SK-N-SH (cell line): ENCODE data around the gene C16orf78. TPM values are rescaled to one million over a fixed set of nuclear protein-coding genes. Genes with fewer than 3 reads are reported as not detected.

ENCODE experiments used
- CTCF ChIA-PET: fragments of 300-600, 350-600 bp; formaldehyde crosslinking; extraction: SDS; loops from one replicate; lab custom pipeline; 2021; lab: Yijun Ruan, JAX
- POLR2A ChIA-PET: fragments of 350-600 bp; sonication (Branson Sonifier 250); formaldehyde crosslinking; extraction: SDS; loops from one replicate; lab custom pipeline; 2020; ENCODE audit warnings: antibody characterized with exemption, inconsistent platforms; lab: Yijun Ruan, JAX
- DNase-seq: peaks from one replicate; pipeline ENCODE4 v3.0.0; 2012
- H2AFZ ChIP-seq: fragments of 200-600 bp; sonication (generic); 2 replicates; pipeline ENCODE4 v1.8.1; 2016; ENCODE audit warnings: antibody characterized with exemption, mild to moderate bottlenecking, low read depth
- H3F3A ChIP-seq: fragments of 200-600 bp; sonication (generic); replicated peaks from 2 replicates; pipeline ENCODE3; 2016; ENCODE audit warnings: antibody characterized with exemption, mild to moderate bottlenecking; ENCODE audit not compliant: insufficient read depth
- H3K27ac ChIP-seq, 2 experiments: fragments of 200-500 bp in 1 of 2; fragments of 200-600 bp in 1 of 2; sonication (Bioruptor generic) in 1 of 2; sonication (generic), shearing (Covaris generic) in 1 of 2; 2 replicates each; pipeline versions ENCODE4 v1.5.1 to v1.6.1; 2014 to 2016; ENCODE audit warnings: low read depth in 2 of 2, inconsistent platforms in 1 of 2, low read length in 1 of 2, mild to moderate bottlenecking in 1 of 2, mixed read lengths in 1 of 2
- H3K27me3 ChIP-seq: fragments of 200-600 bp; sonication (generic), shearing (Covaris generic); 2 replicates; pipeline ENCODE4 v1.6.1; 2016; ENCODE audit warnings: mixed run types; ENCODE audit not compliant: insufficient read depth
- H3K36me3 ChIP-seq, 2 experiments: fragments of 200-500 bp in 1 of 2; fragments of 200-600 bp in 1 of 2; sonication (Bioruptor generic) in 1 of 2; sonication (generic) in 1 of 2; replicated peaks in 1 of 2; 2 replicates each; pipeline versions ENCODE3 to v1.5.1; 2014 to 2016; ENCODE audit warnings: low read length in 1 of 2, mild to moderate bottlenecking in 1 of 2; ENCODE audit not compliant: insufficient read depth in 2 of 2, control insufficient read depth in 1 of 2
- H3K4me1 ChIP-seq, 2 experiments: fragments of 200-500 bp in 1 of 2; fragments of 200-600 bp in 1 of 2; sonication (Bioruptor generic) in 1 of 2; sonication (generic), shearing (Covaris generic) in 1 of 2; 2 replicates each; pipeline versions ENCODE4 v1.5.1 to v1.6.1; 2014 to 2016; ENCODE audit warnings: low read depth in 1 of 2, low read length in 1 of 2, mixed run types in 1 of 2; ENCODE audit not compliant: insufficient read depth in 2 of 2, control insufficient read depth in 1 of 2
- H3K4me2 ChIP-seq: fragments of 200-600 bp; sonication (generic), shearing (Covaris generic); 2 replicates; pipeline ENCODE4 v1.6.1; 2017; ENCODE audit warnings: mixed run types
- H3K4me3 ChIP-seq, 2 experiments: fragments of 200-500 bp in 1 of 2; fragments of 200-600 bp in 1 of 2; sonication (Bioruptor generic) in 1 of 2; sonication (generic), shearing (Covaris generic) in 1 of 2; 2 replicates each; pipeline versions ENCODE4 v1.5.1 to v1.8.1; 2014 to 2016; ENCODE audit warnings: low read depth in 2 of 2, inconsistent platforms in 1 of 2, low read length in 1 of 2, mild to moderate bottlenecking in 1 of 2, mixed read lengths in 1 of 2, moderate library complexity in 1 of 2
- H3K79me2 ChIP-seq: fragments of 200-600 bp; sonication (generic); 2 replicates; pipeline ENCODE4 v1.8.1; 2017; ENCODE audit warnings: mild to moderate bottlenecking; ENCODE audit not compliant: insufficient read depth
- H3K9ac ChIP-seq: fragments of 200-600 bp; sonication (generic); 2 replicates; pipeline ENCODE4 v1.6.1; 2017; ENCODE audit warnings: mixed run types
- H3K9me2 ChIP-seq: fragments of 200-600 bp; sonication (generic); 2 replicates; pipeline ENCODE4 v1.6.1; 2017; ENCODE audit warnings: mixed run types
- H3K9me3 ChIP-seq: fragments of 200-600 bp; sonication (generic); 2 replicates; pipeline ENCODE4 v1.6.1; 2017; ENCODE audit warnings: mixed run types, mild to moderate bottlenecking, moderate library complexity
- H4K20me1 ChIP-seq: fragments of 200-600 bp; sonication (generic); 2 replicates; pipeline ENCODE4 v1.6.1; 2017; ENCODE audit warnings: mild to moderate bottlenecking, mixed run types; ENCODE audit not compliant: insufficient read depth
- CHD2 ChIP-seq: fragments of 150-350 bp; IDR thresholded peaks from 2 replicates; pipeline ENCODE4 v1.6.1; 2018; ENCODE audit warnings: low read length; ENCODE audit not compliant: partially characterized antibody
- ELF1 ChIP-seq: IDR thresholded peaks from 2 replicates; pipeline ENCODE4 v1.4.0; 2012
- EZH2phosphoT487 ChIP-seq: fragments of 200-600 bp; sonication (generic); IDR thresholded peaks from 2 replicates; pipeline ENCODE4 v1.6.1; 2017; ENCODE audit warnings: low read depth, mixed run types, mild to moderate bottlenecking, antibody characterized with exemption, moderate library complexity, borderline replicate concordance
- FOXM1 ChIP-seq: IDR thresholded peaks from 2 replicates; pipeline ENCODE4 v1.4.0; 2012; ENCODE audit warnings: low read depth, mild to moderate bottlenecking
- GABPA ChIP-seq: IDR thresholded peaks from 2 replicates; pipeline ENCODE4 v1.4.0; 2012; ENCODE audit warnings: low read depth, mild to moderate bottlenecking
- GATA2 ChIP-seq: sonication (generic); formaldehyde crosslinking; IDR thresholded peaks from 2 replicates; pipeline ENCODE4 v1.5.0; 2020; ENCODE audit warnings: mild to moderate bottlenecking, missing genetic modification reagents
- NFIC ChIP-seq: IDR thresholded peaks from 2 replicates; pipeline ENCODE4 v1.4.0; 2012; ENCODE audit warnings: borderline replicate concordance
- NRF1 ChIP-seq: IDR thresholded peaks from 2 replicates; pipeline ENCODE4 v1.6.1; 2012; ENCODE audit warnings: low read depth, mild to moderate bottlenecking, low read length
- RAD21 ChIP-seq: IDR thresholded peaks from 2 replicates; pipeline ENCODE4 v1.6.1; 2012; ENCODE audit warnings: mild to moderate bottlenecking, low read length
- RCOR1 ChIP-seq: fragments of 150-350 bp; IDR thresholded peaks from 2 replicates; pipeline ENCODE4 v1.6.1; 2017; ENCODE audit warnings: antibody characterized with exemption, low read length
- RXRA ChIP-seq: IDR thresholded peaks from 2 replicates; pipeline ENCODE4 v1.4.0; 2012; ENCODE audit warnings: low read depth, mild to moderate bottlenecking, borderline replicate concordance
- SIN3A ChIP-seq: IDR thresholded peaks from 2 replicates; pipeline ENCODE4 v1.6.1; 2012; ENCODE audit warnings: low read depth, mild to moderate bottlenecking, low read length, moderate library complexity, borderline replicate concordance
- SMC3 ChIP-seq: IDR thresholded peaks from 2 replicates; pipeline ENCODE4 v1.6.1; 2012; ENCODE audit warnings: low read depth, low read length, improper control_type of control experiment
- TCF12 ChIP-seq: IDR thresholded peaks from 2 replicates; pipeline ENCODE4 v1.4.0; 2012
- YY1 ChIP-seq: IDR thresholded peaks from 2 replicates; pipeline ENCODE4 v1.4.0; 2012; ENCODE audit warnings: low read depth, mild to moderate bottlenecking
- WGBS: methylation state at CpG from one replicate; pipeline ENCODE4 v1.1.6; 2017; ENCODE audit warnings: low lambda C conversion rate; 5-methylcytosine and 5-hydroxymethylcytosine counted together
- polyA plus RNA-seq, 3 experiments: library from polyadenylated mRNA; depleted of rRNA; stranded (reverse); fragments of >200 nt; gene quantifications; 2 replicates each; pipeline ENCODE4 v1.2.3, GENCODE V29; 2012
- TF ChIP-seq, protein P1 (sequence below): fragments of 150-350 bp; IDR thresholded peaks from 2 replicates; pipeline ENCODE4 v1.6.1; 2017; ENCODE audit warnings: antibody characterized with exemption, low read length, low read depth, borderline replicate concordance
- TF ChIP-seq, protein P2 (sequence below): IDR thresholded peaks from 2 replicates; pipeline ENCODE4 v1.6.1; 2012; ENCODE audit warnings: mild to moderate bottlenecking, low read depth, low read length, moderate library complexity
- TF ChIP-seq, protein P3 (sequence below): IDR thresholded peaks from 2 replicates; pipeline ENCODE4 v1.4.0; 2012; ENCODE audit warnings: low read depth, borderline replicate concordance
- TF ChIP-seq, protein P4 (sequence below): fragments of 200-600 bp; sonication (generic); IDR thresholded peaks from 2 replicates; pipeline ENCODE4 v1.6.1; 2017; ENCODE audit warnings: antibody characterized with exemption, mild to moderate bottlenecking, moderate library complexity
- TF ChIP-seq, protein P5 (sequence below): IDR thresholded peaks from 2 replicates; pipeline ENCODE4; 2012
- TF ChIP-seq, protein P6 (sequence below): fragments of 150-350 bp; IDR thresholded peaks from 2 replicates; pipeline ENCODE4 v1.6.1; 2016; ENCODE audit warnings: mild to moderate bottlenecking, low read depth, low read length

The C16orf78 gene
- polyA plus RNA-seq, 1 of the 3 experiments (the other 2 are of a cell fraction) = not detected

DNA sequence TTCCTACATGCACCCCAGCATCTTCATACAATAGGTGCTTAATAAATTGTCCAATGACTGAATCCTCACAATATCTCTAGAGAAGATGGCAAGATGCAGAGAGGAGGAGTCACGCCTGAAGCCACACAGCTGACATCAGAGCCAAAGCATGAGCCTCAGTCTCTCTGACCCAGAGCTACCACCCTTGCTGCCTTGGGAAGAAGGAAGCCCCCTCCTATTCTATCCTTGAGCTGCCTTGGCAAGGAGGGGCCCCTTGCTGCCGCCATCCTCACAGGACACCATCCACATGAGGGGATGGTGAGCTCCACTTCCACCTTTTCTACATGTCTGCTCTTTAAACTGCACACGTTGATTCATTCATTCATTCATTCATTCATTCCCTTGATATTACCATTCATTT lies 37.0 kb upstream of the C16orf78 start (continued):
- TF ChIP-seq, protein P1, sequence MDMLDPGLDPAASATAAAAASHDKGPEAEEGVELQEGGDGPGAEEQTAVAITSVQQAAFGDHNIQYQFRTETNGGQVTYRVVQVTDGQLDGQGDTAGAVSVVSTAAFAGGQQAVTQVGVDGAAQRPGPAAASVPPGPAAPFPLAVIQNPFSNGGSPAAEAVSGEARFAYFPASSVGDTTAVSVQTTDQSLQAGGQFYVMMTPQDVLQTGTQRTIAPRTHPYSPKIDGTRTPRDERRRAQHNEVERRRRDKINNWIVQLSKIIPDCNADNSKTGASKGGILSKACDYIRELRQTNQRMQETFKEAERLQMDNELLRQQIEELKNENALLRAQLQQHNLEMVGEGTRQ = no peak

DNA sequence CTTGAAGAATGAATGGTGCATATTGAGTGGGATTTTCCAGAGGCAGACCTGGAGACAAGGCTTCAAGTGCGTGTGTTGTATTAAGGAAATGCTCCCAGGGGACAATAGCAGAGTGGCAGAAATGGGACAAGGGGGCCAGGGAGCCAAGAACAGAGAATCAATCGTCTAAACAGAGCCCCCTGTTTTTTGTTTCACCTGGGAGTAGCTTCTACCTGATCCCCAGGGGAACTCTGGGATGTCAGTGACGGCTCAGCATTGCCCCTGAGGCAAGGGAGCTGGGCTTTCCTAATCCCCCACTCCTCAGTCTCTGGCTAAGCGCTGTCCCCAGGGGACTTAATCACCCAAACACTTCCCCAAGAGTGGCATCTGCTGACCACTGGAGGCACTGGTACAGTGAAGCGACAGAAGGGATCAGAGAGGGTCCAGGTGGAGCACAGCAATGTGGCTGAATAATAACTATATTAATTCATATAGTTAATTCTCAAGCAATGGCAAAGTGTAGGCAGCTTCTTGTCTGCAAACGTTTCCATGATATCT lies 35.7 kb upstream of the C16orf78 start:
- Histone ChIP-seq H3F3A (no peaks in the 10 kb centered on the region), H3K79me2 (no peaks in the 10 kb centered on the region), H2AFZ (no peak overlapping the region), H3K9me2 (no peaks in the 10 kb centered on the region), H3K9ac (no peak overlapping the region), H3K9me3 (no peaks in the 10 kb centered on the region), H4K20me1 (no peaks in the 10 kb centered on the region), H3K4me1 (no peaks in the 10 kb centered on the region), H3K27ac (no peak overlapping the region), H3K36me3 (no peaks in the 10 kb centered on the region), H3K27me3 (no peaks in the 10 kb centered on the region), H3K4me3 (no peak overlapping the region), H3K4me2 (no peak overlapping the region)
- CTCF ChIA-PET = interaction anchor here (1.4 to 10.6 kb wide), 2 partner anchors 12 to 651 kb away, joined by 3 to 67 read pairs; no protein-coding TSS in a partner anchor
- POLR2A ChIA-PET = interaction anchor here (0.6 kb wide), 1 partner anchor 506 kb away, joined by 4 read pairs; no protein-coding TSS in a partner anchor
- WGBS = 4% methylated on average over 6 of the region's 6 CpGs
- TF ChIP-seq, protein P2, sequence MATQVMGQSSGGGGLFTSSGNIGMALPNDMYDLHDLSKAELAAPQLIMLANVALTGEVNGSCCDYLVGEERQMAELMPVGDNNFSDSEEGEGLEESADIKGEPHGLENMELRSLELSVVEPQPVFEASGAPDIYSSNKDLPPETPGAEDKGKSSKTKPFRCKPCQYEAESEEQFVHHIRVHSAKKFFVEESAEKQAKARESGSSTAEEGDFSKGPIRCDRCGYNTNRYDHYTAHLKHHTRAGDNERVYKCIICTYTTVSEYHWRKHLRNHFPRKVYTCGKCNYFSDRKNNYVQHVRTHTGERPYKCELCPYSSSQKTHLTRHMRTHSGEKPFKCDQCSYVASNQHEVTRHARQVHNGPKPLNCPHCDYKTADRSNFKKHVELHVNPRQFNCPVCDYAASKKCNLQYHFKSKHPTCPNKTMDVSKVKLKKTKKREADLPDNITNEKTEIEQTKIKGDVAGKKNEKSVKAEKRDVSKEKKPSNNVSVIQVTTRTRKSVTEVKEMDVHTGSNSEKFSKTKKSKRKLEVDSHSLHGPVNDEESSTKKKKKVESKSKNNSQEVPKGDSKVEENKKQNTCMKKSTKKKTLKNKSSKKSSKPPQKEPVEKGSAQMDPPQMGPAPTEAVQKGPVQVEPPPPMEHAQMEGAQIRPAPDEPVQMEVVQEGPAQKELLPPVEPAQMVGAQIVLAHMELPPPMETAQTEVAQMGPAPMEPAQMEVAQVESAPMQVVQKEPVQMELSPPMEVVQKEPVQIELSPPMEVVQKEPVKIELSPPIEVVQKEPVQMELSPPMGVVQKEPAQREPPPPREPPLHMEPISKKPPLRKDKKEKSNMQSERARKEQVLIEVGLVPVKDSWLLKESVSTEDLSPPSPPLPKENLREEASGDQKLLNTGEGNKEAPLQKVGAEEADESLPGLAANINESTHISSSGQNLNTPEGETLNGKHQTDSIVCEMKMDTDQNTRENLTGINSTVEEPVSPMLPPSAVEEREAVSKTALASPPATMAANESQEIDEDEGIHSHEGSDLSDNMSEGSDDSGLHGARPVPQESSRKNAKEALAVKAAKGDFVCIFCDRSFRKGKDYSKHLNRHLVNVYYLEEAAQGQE = no peak
- TF ChIP-seq YY1 = no peak
- TF ChIP-seq, protein P3, sequence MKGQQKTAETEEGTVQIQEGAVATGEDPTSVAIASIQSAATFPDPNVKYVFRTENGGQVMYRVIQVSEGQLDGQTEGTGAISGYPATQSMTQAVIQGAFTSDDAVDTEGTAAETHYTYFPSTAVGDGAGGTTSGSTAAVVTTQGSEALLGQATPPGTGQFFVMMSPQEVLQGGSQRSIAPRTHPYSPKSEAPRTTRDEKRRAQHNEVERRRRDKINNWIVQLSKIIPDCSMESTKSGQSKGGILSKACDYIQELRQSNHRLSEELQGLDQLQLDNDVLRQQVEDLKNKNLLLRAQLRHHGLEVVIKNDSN = no peak
- TF ChIP-seq CHD2 = no peak
- no peak for TF ChIP-seq GABPA
- TF ChIP-seq, protein P4, sequence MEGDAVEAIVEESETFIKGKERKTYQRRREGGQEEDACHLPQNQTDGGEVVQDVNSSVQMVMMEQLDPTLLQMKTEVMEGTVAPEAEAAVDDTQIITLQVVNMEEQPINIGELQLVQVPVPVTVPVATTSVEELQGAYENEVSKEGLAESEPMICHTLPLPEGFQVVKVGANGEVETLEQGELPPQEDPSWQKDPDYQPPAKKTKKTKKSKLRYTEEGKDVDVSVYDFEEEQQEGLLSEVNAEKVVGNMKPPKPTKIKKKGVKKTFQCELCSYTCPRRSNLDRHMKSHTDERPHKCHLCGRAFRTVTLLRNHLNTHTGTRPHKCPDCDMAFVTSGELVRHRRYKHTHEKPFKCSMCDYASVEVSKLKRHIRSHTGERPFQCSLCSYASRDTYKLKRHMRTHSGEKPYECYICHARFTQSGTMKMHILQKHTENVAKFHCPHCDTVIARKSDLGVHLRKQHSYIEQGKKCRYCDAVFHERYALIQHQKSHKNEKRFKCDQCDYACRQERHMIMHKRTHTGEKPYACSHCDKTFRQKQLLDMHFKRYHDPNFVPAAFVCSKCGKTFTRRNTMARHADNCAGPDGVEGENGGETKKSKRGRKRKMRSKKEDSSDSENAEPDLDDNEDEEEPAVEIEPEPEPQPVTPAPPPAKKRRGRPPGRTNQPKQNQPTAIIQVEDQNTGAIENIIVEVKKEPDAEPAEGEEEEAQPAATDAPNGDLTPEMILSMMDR = no peak
- TF ChIP-seq RAD21 = no peak
- TF ChIP-seq SIN3A = no peak
- TF ChIP-seq FOXM1 = no peak
- TF ChIP-seq RCOR1 = no peak
- TF ChIP-seq NRF1 = no peak
- no peak for TF ChIP-seq NFIC
- no peak for TF ChIP-seq ELF1
- no peak for TF ChIP-seq EZH2phosphoT487
- TF ChIP-seq GATA2 (CRISPR knock-in tag) = no peak
- TF ChIP-seq RXRA = no peak
- TF ChIP-seq, protein P5, sequence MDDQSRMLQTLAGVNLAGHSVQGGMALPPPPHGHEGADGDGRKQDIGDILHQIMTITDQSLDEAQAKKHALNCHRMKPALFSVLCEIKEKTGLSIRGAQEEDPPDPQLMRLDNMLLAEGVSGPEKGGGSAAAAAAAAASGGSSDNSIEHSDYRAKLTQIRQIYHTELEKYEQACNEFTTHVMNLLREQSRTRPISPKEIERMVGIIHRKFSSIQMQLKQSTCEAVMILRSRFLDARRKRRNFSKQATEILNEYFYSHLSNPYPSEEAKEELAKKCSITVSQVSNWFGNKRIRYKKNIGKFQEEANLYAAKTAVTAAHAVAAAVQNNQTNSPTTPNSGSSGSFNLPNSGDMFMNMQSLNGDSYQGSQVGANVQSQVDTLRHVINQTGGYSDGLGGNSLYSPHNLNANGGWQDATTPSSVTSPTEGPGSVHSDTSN = no peak
- TF ChIP-seq, protein P6, sequence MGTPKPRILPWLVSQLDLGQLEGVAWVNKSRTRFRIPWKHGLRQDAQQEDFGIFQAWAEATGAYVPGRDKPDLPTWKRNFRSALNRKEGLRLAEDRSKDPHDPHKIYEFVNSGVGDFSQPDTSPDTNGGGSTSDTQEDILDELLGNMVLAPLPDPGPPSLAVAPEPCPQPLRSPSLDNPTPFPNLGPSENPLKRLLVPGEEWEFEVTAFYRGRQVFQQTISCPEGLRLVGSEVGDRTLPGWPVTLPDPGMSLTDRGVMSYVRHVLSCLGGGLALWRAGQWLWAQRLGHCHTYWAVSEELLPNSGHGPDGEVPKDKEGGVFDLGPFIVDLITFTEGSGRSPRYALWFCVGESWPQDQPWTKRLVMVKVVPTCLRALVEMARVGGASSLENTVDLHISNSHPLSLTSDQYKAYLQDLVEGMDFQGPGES = no peak
- TF ChIP-seq TCF12 = no peak
- no peak for TF ChIP-seq SMC3
- no peak for DNase-seq
